NCI-H2227 treated with DMSO at 0.1 percent for 48 hours (cell line): ENCODE data around the gene TTC39A.
"Not testable (repeated sequence)": the region's sequence is repeated elsewhere in the genome, so short reads cannot be mapped to it uniquely, and the experiment has no call there.

Experiments used
- DNase-seq: peaks from one replicate; lab custom pipeline; 2025; lab: John Stamatoyannopoulos, UW

TTC39A gene

DNA sequence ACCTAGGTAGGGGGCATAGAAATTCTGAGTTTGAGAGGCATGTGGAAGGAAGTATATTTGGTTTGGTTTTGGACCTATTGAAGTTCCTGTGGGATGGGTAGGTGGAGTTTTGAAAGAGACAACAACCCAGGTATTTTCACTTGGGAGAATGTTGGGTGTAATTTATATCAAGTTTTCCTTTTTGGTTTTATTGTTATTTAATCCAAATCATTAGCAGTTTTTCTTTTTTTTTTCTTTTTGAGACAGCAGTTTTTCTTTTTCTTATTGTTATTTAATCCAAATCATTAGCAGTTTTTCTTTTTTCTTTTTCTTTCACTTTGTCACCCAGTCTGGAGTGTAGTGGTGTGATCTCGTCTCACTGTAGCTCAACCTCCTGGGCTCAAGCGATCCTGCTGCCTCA is 64.2 kb downstream of the TTC39A start:
- no peak for DNase-seq

GRCh38 chr1:51265618-51266017 is 64.7 kb downstream of the TTC39A start:
- DNase-seq: no peak

DNA sequence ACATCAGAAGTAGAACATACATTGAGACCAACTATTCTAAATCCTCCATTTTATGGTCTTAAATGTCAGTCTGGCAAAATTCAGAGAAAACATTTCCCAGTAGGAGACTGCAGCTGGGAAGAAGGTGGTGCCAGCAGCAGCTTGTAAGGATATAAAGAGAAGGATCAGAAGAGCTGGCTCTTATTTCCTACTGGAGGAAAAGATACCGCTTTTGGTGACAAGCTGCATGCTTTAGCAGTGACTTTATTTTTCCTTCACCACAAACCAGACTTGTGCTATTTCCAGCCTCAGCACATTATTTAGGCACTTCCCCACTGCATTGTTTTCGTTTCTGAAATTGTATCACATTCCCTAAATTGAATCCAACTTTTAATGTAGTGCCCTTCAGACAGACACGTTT is 65.9 kb downstream of the TTC39A start:
- DNase-seq: no peak

DNA sequence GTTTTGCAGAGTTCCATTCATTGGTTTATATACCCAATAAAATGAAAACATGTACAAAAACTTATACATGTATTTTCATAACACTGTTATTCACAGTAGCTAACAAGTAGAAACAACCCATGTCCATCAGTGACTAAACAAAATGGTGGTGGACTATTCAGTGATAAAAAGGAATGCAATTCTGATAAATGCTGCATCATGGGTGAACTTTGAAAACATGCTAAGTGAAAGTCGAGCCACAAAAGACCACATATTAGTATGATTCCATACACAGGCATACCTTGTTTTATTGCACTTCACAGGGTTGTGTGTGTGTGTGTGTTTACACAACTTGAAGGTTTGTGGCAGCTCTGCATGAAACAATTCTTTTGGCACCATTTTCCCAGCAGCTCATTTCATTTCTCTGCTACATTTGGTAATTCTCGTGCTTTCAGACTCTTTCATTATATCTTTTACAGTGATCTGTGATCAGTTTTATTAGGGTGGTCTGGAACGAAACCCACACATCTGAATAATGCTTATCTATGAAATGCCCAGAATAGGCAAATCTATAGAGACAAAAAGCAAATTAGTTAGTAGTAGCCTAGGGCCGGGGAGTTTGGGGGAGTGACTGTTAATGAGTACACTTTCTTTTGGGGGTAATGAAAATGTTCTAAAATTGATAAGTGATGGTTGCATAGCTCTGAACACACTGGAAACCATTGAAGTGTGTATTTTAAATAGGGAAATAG is 67.0 kb downstream of the TTC39A start:
- no peak for DNase-seq

GRCh38 chr1:51255331-51255730 is 75.0 kb downstream of the TTC39A start:
- no peak for DNase-seq

DNA sequence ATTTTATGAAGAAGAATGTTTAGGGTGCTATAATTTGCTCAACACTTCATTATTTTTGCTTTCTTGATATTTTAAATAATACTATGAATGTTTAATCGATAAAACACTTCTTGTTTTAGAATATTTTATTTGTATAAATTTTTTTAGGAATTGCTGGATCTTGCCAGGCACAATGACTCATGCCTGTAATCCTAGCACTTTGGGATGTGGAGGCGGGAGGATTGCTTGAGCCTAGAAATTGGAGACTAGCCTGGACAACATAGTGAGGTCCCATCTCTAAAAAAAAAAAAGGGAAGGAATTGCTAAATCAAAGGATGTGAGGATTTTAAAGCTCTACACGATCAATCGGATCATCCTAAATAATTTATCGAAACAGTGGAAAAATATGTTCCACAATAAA is 76.7 kb downstream of the TTC39A start:
- DNase-seq: no peak

GRCh38 chr1:51252366-51252765 is 78.0 kb downstream of the TTC39A start:
- DNase-seq: no peak

- DNase-seq: not testable (repeated sequence)
Measured at GRCh38 chr1:51251165-51251564, 79.2 kb downstream of the TTC39A start.

DNA sequence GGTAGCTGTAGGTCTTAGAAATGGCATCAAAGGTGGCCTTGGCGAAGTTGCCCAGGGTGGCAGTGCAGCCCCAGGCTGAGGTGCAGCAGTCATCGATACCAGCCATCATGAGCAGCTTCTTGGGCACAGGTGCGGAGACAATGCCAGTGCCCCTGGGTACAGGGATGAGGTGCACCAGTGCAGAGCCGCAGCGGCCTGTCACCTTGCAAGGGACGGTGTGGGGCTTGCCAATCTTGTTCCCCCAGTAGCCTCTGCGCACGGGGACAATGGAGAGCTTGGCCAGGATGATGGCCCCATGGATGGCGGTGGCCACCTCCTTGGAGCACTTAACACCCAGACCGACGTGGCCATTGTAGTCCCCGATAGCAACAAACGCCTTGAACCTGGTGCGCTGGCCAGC is 79.6 kb downstream of the TTC39A start:
- not testable (repeated sequence) for DNase-seq

- no peak for DNase-seq
Measured at GRCh38 chr1:51249445-51249844, 80.9 kb downstream of the TTC39A start.

DNA sequence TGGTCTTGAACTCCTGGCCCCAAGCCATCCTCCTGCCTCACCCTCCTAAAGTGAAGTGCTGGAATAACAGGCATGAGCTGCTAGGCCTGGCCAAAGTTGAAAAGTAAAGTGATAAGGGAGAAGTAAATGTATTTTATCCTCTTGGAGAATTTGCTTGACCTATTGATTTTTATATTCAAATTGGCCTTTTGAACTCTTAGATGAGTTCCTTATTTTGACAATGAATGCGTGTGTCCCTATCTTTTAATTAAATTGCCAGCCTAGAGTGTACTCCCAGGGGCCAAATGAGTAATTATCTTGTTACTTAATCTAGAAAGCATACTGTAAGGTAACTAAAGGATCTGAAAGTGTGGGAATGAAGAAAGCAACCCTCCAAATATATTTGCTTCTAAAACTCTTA is 82.9 kb downstream of the TTC39A start:
- DNase-seq: no peak

DNA sequence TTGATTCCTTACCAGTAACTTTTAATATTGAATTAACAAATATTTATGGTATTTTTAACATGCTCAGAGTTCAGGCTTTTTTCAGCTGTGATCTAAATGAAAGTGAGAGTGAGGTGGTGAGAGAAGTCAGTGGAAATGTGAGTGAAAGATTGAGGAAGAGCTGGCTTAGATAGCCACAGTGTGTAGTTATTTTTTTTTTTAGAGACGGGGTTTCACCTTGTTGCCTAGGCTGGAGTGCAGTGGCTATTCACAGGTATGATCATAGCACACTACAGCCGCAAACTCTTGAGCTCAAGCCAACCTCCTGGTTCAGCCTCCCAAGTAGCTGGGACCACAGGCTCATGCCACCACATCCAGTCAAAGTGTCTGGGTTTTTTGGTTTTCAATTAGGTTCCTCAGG is 83.3 kb downstream of the TTC39A start:
- DNase-seq: no peak

DNA sequence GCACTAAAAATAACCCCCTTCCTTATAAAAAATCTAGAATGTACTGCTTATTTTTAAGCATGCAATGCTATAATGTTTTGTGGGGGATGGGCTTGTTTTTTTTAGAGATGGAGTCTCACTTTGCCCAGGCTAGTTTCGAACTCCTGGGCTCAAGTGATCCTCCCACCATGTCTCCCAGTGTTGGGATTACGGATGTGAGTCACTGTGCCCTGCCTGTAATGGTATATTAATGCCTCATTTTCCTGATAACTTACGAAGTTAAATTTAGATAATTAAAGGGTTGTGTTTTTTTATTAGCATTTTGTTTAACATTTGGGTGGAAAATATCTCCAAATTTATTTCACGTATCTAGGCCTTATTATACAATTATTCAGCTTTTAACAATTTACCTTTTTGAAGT is 87.8 kb downstream of the TTC39A start:
- DNase-seq: no peak

GRCh38 chr1:51241119-51241518 is 89.2 kb downstream of the TTC39A start:
- no peak for DNase-seq

- no peak for DNase-seq
Measured at GRCh38 chr1:51240084-51240483, 90.3 kb downstream of the TTC39A start.

DNA sequence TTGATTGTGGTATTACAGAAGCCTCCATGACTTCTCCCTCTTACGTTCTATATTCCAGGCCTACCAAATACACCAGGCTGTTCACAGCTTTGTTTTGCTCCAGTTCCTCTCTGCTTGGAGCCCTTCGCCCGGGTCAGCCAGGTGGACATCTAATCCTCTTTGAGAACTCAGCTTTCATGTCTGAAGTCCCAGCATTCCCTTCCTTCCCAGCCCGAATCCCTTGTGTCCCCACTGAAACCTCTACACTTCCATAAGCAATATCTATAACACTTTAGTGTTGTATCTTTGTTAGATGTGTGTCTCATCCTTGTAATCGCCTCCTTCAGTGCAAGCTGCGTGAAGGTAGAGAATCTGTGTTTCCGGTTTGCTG is 92.3 kb downstream of the TTC39A start:
- no peak for DNase-seq

DNA sequence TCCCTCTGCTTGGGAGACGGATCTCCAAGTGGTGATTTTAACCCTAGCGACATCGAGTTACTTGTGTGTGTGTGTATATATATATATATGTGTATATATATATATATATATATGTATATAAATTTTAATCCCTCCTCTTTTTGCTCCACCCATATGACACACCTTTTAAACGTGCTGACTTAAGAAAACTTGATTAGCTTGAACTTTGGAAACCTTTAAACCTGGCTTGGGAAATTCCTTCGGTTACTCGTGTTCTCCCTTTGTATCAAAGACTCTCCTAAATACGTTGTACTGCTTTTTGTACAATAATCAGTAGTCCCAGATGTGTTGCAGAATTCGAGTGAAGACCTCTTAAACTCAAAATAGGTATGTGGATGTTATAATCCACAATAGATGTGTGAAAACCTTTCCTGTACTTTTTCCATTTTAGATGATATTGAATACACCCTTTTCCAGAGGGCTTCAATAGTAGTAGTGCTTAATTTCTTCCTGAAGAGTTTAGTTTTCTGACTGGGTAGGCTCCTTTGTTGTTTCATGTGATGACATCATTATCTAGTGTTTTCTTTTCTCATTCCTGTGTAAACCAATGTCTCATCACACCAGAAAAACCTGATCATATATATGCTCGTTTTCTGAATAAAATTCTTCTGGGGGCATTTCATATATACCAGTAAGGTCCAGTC is 92.9 kb downstream of the TTC39A start:
- no peak for DNase-seq
